ENCODE results near the gene PRM2. TPM values are rescaled to one million over a fixed set of nuclear protein-coding genes. Genes with fewer than 3 reads are reported as not detected.

Gene PRM2
- total RNA-seq, 1 experiment from 2014 or later = not detected

DNA sequence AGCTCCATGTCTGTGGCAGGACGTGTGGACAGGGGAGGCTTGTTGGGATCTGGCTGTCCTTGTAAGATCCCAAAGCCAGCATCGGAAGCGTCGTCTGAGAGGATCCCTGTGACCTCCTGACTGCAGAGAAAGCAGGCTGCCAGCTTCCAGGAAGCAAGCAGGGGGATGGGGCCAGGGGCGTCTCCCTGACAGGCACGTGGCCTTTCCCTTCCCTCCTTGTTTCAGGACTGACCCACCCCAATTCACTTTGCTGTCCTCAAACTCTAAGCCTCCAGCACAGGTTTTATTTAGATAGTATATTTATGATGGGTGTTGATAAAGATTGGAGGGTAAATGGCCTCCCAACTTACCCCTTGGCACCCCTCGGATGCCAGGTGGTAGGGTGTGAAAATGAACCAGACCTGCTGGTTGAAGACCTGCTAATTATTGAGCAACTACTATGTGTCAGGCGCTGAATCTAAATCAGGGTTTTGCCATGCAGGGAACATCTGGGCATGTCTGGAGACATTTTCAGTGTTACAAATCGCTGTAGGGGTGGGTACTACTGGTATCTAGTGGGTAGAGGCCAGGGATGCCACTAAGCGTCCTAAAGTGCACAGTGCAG lies 44.8 kb downstream of the PRM2 start:
- Mint-ChIP-seq H3K9me3 (ENCODE audit: low read depth, unreplicated experiment) (no peaks in the 10 kb centered on the region), H3K36me3 (ENCODE audit: insufficient read depth, unreplicated experiment) (no peaks in the 10 kb centered on the region), H3K27ac (ENCODE audit: unreplicated experiment) (no peak overlapping the region), H3K4me3 (ENCODE audit: low read depth, unreplicated experiment) (no peak overlapping the region), H3K4me1 (ENCODE audit: low read depth, unreplicated experiment) (peaks cover 24% of the 10 kb centered on the region), H3K27me3 (ENCODE audit: unreplicated experiment) (no peaks in the 10 kb centered on the region)
- intact Hi-C loops (cut with micrococcal nuclease; ENCODE audit: unreplicated experiment) = no loop called here
- BruUV-seq (replicated peaks) = no TSS peak
- TF ChIP-seq, protein P1, sequence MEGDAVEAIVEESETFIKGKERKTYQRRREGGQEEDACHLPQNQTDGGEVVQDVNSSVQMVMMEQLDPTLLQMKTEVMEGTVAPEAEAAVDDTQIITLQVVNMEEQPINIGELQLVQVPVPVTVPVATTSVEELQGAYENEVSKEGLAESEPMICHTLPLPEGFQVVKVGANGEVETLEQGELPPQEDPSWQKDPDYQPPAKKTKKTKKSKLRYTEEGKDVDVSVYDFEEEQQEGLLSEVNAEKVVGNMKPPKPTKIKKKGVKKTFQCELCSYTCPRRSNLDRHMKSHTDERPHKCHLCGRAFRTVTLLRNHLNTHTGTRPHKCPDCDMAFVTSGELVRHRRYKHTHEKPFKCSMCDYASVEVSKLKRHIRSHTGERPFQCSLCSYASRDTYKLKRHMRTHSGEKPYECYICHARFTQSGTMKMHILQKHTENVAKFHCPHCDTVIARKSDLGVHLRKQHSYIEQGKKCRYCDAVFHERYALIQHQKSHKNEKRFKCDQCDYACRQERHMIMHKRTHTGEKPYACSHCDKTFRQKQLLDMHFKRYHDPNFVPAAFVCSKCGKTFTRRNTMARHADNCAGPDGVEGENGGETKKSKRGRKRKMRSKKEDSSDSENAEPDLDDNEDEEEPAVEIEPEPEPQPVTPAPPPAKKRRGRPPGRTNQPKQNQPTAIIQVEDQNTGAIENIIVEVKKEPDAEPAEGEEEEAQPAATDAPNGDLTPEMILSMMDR (IDR thresholded peaks at IDR 0.05; ENCODE audit: unreplicated experiment) = no peak
- no peak for DNase-seq
- CTCF ChIA-PET = no interaction called here

DNA sequence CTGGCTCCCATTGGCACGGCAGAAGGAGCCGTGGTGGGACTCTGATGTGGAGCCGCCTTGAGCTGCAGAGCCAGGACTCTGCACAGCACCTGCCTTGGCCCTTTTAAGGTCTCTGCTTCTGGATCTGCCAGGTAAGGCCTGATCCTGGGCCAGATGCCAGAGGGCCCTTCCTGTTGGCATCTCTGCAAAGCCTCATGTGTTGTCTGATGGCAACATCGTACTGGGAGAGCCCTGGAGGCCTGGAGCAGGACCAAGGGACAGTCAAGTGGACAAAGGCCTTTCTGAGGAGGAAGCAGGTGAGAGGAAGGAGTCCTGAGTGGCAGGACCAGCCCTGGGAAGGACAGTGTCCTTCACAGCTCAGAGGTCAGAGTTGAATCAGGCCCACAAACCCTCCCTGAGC lies 46.4 kb downstream of the PRM2 start:
- Mint-ChIP-seq H3K4me3 (ENCODE audit: low read depth, unreplicated experiment) (no peak overlapping the region), H3K9me3 (ENCODE audit: low read depth, unreplicated experiment) (no peaks in the 10 kb centered on the region), H3K36me3 (ENCODE audit: insufficient read depth, unreplicated experiment) (no peaks in the 10 kb centered on the region), H3K27ac (ENCODE audit: unreplicated experiment) (no peak overlapping the region), H3K27me3 (ENCODE audit: unreplicated experiment) (no peaks in the 10 kb centered on the region), H3K4me1 (ENCODE audit: low read depth, unreplicated experiment) (peaks cover 15% of the 10 kb centered on the region)
- intact Hi-C loops (cut with micrococcal nuclease; ENCODE audit: unreplicated experiment) = no loop called here
- CTCF ChIA-PET = interaction anchor here (0.6 to 1.2 kb wide), 2 partner anchors 12 to 16 kb away, joined by 3 to 7 read pairs; no protein-coding TSS in a partner anchor
- peak; percentile 41 for DNase-seq
- BruUV-seq (replicated peaks) = no TSS peak
- TF ChIP-seq, protein P1 (IDR thresholded peaks at IDR 0.05; ENCODE audit: unreplicated experiment) = no peak

DNA sequence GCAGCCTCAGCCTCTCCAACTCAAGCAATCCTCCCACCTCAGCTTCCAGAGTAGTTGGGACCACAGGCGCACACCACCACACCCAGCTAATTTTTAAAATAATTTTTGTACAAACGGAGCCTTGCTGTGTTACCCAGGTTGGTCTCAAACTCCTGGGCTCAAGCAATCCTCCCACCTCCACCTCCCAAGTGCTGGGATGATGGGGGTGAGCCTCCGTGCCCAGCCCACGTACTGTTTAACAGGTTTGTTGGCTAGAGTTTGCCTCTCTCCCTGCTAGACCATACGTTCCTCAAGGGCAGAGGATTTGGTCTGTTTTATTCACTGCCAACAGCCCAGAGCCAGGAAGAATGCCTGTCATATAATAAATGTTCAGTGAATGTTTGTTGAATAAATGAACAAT lies 46.8 kb downstream of the PRM2 start:
- CTCF ChIA-PET = interaction anchor here (0.6 kb wide), 1 partner anchor 15 kb away, joined by 7 read pairs; no protein-coding TSS in a partner anchor
- DNase-seq = no peak
- Mint-ChIP-seq H3K4me3 (ENCODE audit: low read depth, unreplicated experiment) (no peak overlapping the region), H3K9me3 (ENCODE audit: low read depth, unreplicated experiment) (no peaks in the 10 kb centered on the region), H3K27me3 (ENCODE audit: unreplicated experiment) (no peaks in the 10 kb centered on the region), H3K36me3 (ENCODE audit: insufficient read depth, unreplicated experiment) (no peaks in the 10 kb centered on the region), H3K27ac (ENCODE audit: unreplicated experiment) (no peak overlapping the region), H3K4me1 (ENCODE audit: low read depth, unreplicated experiment) (peaks cover 15% of the 10 kb centered on the region)
- BruUV-seq (replicated peaks) = no TSS peak
- intact Hi-C loops (cut with micrococcal nuclease; ENCODE audit: unreplicated experiment) = no loop called here
- TF ChIP-seq, protein P1 (IDR thresholded peaks at IDR 0.05; ENCODE audit: unreplicated experiment) = no peak

DNA sequence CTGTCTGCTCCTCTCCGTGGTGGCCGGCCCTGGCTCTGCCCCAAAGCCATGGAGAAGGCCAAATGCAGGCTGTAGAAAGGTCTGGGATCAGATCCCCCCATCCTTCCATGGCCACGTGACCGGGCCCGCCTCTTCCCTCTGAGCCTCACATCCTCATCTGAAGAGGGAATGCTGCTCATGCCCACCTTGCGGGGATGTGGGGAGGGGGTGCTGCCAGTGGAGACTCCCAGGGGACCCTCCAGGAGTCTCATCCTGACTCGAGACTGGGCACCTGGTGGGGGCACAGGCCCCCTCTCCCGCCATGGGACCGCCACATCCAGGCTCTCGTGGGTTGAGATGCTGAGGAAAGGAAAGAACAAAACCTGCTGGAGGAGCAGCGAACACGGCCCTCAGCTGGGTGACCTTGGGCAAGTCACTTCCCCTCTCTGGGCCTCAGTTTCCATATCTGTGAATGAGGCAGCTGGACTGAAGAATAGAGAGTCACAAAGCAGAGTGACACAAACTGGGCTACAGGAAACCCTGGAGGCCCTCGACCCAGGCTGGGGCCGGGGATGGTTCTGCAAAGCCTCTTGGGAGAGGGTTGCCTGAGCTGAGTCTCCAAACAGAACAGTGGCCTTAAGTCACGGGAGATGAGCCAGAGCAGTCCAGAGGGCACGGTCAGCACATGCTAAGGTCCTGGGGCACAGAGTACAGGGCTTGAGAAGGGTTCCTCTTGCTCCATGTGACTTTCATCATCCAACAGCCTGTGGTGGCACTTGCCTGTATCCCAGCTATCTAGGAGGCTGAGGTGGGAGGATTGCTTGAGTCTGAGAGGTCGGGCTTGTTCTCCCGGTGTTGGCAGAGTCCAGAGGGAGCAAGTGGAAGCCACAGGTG lies 50.4 kb downstream of the PRM2 start:
- H3K27me3 Mint-ChIP-seq (ENCODE audit: unreplicated experiment) = no peaks in the 10 kb centered on the region
- TF ChIP-seq, protein P1 (IDR thresholded peaks at IDR 0.05; ENCODE audit: unreplicated experiment) = no peak
- no peak overlapping the region for H3K27ac Mint-ChIP-seq (ENCODE audit: unreplicated experiment)
- H3K4me1 Mint-ChIP-seq (ENCODE audit: low read depth, unreplicated experiment) = peaks cover 7% of the 10 kb centered on the region
- DNase-seq = no peak
- no TSS peak for BruUV-seq (replicated peaks)
- H3K4me3 Mint-ChIP-seq (ENCODE audit: low read depth, unreplicated experiment) = no peak overlapping the region
- CTCF ChIA-PET = interaction anchor here (1.1 kb wide), 1 partner anchor 20 kb away, joined by 7 read pairs; no protein-coding TSS in a partner anchor
- intact Hi-C loops (cut with micrococcal nuclease; ENCODE audit: unreplicated experiment) = no loop called here
- no peaks in the 10 kb centered on the region for H3K36me3 Mint-ChIP-seq (ENCODE audit: insufficient read depth, unreplicated experiment)
- H3K9me3 Mint-ChIP-seq (ENCODE audit: low read depth, unreplicated experiment) = no peaks in the 10 kb centered on the region

Small RNA genes lying within 50 kb of the gene (microRNA-seq; reads per million reads assigned to microRNA genes)
- not detected for gene MIR548H2

Other genes starting within 250 kb of the PRM2 start
- 4.8 and 5.8 TPM in 2 replicates for gene SOCS1, start 20.3 kb downstream of the PRM2 start, total RNA-seq (2022)
- not detected in 2 replicates for gene TNP2, start 7.2 kb downstream of the PRM2 start, total RNA-seq (2022)
- gene PRM3, start 2.9 kb downstream of the PRM2 start, total RNA-seq (2022) = not detected in 2 replicates
- gene PRM1, start 4.8 kb upstream of the PRM2 start, total RNA-seq (2022) = not detected in 2 replicates
- gene RMI2, start 69.0 kb upstream of the PRM2 start, total RNA-seq (2022) = 55.4 and 63.2 TPM in 2 replicates